IMR-90 (cell line): Measurements from ENCODE around the gene HECTD1.

Experiments
- BHLHE40 ChIP-seq: fragments of 150-350 bp; IDR thresholded peaks from 2 replicates; pipeline ENCODE4 v1.6.1; 2016; ENCODE audit warnings: mild to moderate bottlenecking, low read depth, low read length
- CEBPB ChIP-seq: IDR thresholded peaks from 2 replicates; pipeline ENCODE4 v1.6.1; 2012; ENCODE audit warnings: low read depth, low read length, improper control_type of control experiment
- CHD1 ChIP-seq: IDR thresholded peaks from 2 replicates; pipeline ENCODE4 v1.6.1; 2012; ENCODE audit warnings: low read depth, low read length, improper control_type of control experiment
- FOS ChIP-seq: fragments of 150-350 bp; IDR thresholded peaks from 2 replicates; pipeline ENCODE4 v1.6.1; 2016; ENCODE audit warnings: low read depth, low read length
- MAFK ChIP-seq: IDR thresholded peaks from 2 replicates; pipeline ENCODE4 v1.6.1; 2012; ENCODE audit warnings: low read depth, low read length, improper control_type of control experiment
- MXI1 ChIP-seq: IDR thresholded peaks from 2 replicates; pipeline ENCODE4 v1.6.1; 2012; ENCODE audit warnings: low read depth, mild to moderate bottlenecking, low read length, moderate library complexity, borderline replicate concordance
- POLR2A ChIP-seq: IDR thresholded peaks from 2 replicates; pipeline ENCODE4 v1.6.1; 2012; ENCODE audit warnings: mild to moderate bottlenecking, low read depth, low read length
- RAD21 ChIP-seq: IDR thresholded peaks from 2 replicates; pipeline ENCODE4 v1.6.1; 2012; ENCODE audit warnings: low read length, improper control_type of control experiment
- RCOR1 ChIP-seq: IDR thresholded peaks from 2 replicates; pipeline ENCODE4 v1.6.1; 2012; ENCODE audit warnings: mild to moderate bottlenecking, low read length, improper control_type of control experiment; ENCODE audit not compliant: insufficient replicate concordance
- RFX5 ChIP-seq: IDR thresholded peaks from 2 replicates; pipeline ENCODE4 v1.8.0; 2012; ENCODE audit warnings: low read depth, mild to moderate bottlenecking, low read length, moderate library complexity
- SMC3 ChIP-seq: fragments of 150-350 bp; IDR thresholded peaks from 2 replicates; pipeline ENCODE4 v1.6.1; 2016; ENCODE audit warnings: low read depth, mild to moderate bottlenecking, antibody characterized with exemption, low read length, moderate library complexity
- TF ChIP-seq, protein P1 (sequence below): conservative IDR thresholded peaks from 2 replicates; pipeline ENCODE4 v1.5.1; 2012; ENCODE audit warnings: mild to moderate bottlenecking, low read depth, low read length, improper control_type of control experiment
- TF ChIP-seq, protein P2 (sequence below): fragments of 150-350 bp; IDR thresholded peaks from 2 replicates; pipeline ENCODE4 v1.6.1; 2017; ENCODE audit warnings: mild to moderate bottlenecking, antibody characterized with exemption, low read length, low read depth
- TF ChIP-seq, protein P3 (sequence below): fragments of 150-350 bp; IDR thresholded peaks from 2 replicates; pipeline ENCODE4 v1.6.1; 2016; ENCODE audit warnings: low read depth, mild to moderate bottlenecking, low read length, moderate library complexity, borderline replicate concordance

DNA sequence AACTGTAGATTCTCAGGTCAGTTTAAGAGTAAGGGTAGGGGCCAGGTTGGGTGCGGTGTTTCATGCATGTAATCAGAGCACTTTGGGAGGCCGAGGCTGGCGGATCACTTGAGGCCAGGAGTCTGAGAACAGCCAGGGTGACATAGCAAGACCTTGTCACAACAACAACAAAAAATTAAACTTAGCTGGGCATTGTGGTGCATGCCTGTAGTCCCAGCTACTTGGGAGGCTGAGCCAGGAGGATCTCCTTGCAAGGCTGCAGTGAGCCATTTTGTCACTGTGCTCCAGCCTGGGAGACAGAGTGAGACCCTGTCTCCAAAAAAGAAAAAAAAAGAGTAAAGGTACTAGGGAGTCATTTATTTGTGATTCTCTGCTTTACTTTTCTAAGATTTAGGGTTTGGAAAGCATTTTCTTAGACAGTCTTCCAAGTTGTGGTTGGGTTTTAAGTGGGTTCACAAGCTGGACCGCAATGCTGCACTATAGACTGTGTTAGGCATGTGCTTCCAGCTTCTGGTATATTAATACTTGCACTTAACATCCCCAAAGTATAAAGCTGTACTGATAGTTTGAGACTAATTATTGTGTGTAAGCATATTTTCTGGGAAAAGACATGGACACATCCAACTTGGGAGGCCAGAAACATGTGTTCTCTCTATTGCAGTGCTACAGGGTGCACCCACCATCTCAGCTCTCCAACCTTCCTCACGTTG is 49.1 kb upstream of the HECTD1 start:
- no peak for TF ChIP-seq CHD1
- TF ChIP-seq, protein P1, sequence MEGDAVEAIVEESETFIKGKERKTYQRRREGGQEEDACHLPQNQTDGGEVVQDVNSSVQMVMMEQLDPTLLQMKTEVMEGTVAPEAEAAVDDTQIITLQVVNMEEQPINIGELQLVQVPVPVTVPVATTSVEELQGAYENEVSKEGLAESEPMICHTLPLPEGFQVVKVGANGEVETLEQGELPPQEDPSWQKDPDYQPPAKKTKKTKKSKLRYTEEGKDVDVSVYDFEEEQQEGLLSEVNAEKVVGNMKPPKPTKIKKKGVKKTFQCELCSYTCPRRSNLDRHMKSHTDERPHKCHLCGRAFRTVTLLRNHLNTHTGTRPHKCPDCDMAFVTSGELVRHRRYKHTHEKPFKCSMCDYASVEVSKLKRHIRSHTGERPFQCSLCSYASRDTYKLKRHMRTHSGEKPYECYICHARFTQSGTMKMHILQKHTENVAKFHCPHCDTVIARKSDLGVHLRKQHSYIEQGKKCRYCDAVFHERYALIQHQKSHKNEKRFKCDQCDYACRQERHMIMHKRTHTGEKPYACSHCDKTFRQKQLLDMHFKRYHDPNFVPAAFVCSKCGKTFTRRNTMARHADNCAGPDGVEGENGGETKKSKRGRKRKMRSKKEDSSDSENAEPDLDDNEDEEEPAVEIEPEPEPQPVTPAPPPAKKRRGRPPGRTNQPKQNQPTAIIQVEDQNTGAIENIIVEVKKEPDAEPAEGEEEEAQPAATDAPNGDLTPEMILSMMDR: no peak
- no peak for TF ChIP-seq POLR2A
- TF ChIP-seq SMC3: no peak
- no peak for TF ChIP-seq RFX5
- TF ChIP-seq, protein P2, sequence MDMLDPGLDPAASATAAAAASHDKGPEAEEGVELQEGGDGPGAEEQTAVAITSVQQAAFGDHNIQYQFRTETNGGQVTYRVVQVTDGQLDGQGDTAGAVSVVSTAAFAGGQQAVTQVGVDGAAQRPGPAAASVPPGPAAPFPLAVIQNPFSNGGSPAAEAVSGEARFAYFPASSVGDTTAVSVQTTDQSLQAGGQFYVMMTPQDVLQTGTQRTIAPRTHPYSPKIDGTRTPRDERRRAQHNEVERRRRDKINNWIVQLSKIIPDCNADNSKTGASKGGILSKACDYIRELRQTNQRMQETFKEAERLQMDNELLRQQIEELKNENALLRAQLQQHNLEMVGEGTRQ: no peak
- TF ChIP-seq MAFK: no peak
- no peak for TF ChIP-seq CEBPB
- no peak for TF ChIP-seq RAD21
- TF ChIP-seq BHLHE40: no peak
- TF ChIP-seq RCOR1: no peak
- TF ChIP-seq MXI1: no peak
- TF ChIP-seq, protein P3, sequence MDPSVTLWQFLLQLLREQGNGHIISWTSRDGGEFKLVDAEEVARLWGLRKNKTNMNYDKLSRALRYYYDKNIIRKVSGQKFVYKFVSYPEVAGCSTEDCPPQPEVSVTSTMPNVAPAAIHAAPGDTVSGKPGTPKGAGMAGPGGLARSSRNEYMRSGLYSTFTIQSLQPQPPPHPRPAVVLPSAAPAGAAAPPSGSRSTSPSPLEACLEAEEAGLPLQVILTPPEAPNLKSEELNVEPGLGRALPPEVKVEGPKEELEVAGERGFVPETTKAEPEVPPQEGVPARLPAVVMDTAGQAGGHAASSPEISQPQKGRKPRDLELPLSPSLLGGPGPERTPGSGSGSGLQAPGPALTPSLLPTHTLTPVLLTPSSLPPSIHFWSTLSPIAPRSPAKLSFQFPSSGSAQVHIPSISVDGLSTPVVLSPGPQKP: no peak
- no peak for TF ChIP-seq FOS
